ENCODE results near the gene GSX2.

The GSX2 gene

DNA sequence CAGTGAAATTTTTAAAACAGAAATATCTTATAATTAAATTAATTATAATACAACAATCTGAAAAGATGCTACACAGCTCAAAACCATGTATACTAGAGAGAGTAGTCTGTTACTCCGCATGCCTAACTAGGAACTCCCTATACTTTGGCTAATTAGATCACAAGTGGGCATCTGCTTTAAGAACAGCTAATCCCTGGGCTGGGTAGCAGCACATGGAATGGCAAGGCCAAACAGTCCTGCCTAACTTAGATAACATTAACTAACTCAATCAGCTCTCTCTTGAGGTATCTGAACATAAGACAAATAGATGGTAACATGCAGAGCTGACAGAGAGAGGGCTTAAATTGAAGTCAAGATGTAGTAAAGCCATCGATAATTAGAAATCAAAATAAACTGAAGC is 45.5 kb upstream of the GSX2 start:
- Histone ChIP-seq H3K4me1 (ENCODE audit: control insufficient read depth, insufficient read depth, low read length) (peaks cover 3% of the 10 kb centered on the region; the same call in 1 of the 2 replicates), H3K9me3 (ENCODE audit: control insufficient read depth, insufficient read depth, low read depth, low read length) (no peaks in the 10 kb centered on the region), H3K4me3 (ENCODE audit: low read depth, low read length) (no peak overlapping the region), H3K27ac (ENCODE audit: extremely low read depth, low read depth, low read length) (no peak overlapping the region), H3K36me3 (ENCODE audit: control insufficient read depth in 2 of 2, insufficient read depth in 1 of 2, low read length in 2 of 2) (no peaks in the 10 kb centered on the region)
- TF ChIP-seq SCRT2 (tag by site-specific recombination; IDR thresholded peaks at IDR 0.05), result no peak
- TF ChIP-seq ZNF843 (tag by site-specific recombination; IDR thresholded peaks at IDR 0.05), result no peak
- TF ChIP-seq ZNF473 (tag by site-specific recombination; IDR thresholded peaks at IDR 0.05), result no peak
- TF ChIP-seq ZNF830 (tag by site-specific recombination; IDR thresholded peaks at IDR 0.05; ENCODE audit: low read depth), result no peak
- TF ChIP-seq, protein P1, sequence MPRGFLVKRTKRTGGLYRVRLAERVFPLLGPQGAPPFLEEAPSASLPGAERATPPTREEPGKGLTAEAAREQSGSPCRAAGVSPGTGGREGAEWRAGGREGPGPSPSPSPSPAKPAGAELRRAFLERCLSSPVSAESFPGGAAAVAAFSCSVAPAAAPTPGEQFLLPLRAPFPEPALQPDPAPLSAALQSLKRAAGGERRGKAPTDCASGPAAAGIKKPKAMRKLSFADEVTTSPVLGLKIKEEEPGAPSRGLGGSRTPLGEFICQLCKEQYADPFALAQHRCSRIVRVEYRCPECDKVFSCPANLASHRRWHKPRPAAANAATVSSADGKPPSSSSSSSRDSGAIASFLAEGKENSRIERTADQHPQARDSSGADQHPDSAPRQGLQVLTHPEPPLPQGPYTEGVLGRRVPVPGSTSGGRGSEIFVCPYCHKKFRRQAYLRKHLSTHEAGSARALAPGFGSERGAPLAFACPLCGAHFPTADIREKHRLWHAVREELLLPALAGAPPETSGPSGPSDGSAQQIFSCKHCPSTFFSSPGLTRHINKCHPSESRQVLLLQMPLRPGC (tag by site-specific recombination; IDR thresholded peaks at IDR 0.05), result no peak
- TF ChIP-seq ZNF416 (tag by site-specific recombination; IDR thresholded peaks at IDR 0.05), result no peak
- no peak for TF ChIP-seq ZNF23 (tag by site-specific recombination; IDR thresholded peaks at IDR 0.05; ENCODE audit: borderline replicate concordance)
- TF ChIP-seq ZNF121 (tag by site-specific recombination; IDR thresholded peaks at IDR 0.05), result no peak
- no peak for TF ChIP-seq ZNF624 (tag by site-specific recombination; IDR thresholded peaks at IDR 0.05)
- no peak for TF ChIP-seq KLF1 (tag by site-specific recombination; IDR thresholded peaks at IDR 0.05)
- TF ChIP-seq KLF16 (tag by site-specific recombination; IDR thresholded peaks at IDR 0.05), result no peak
- TF ChIP-seq, protein P2, sequence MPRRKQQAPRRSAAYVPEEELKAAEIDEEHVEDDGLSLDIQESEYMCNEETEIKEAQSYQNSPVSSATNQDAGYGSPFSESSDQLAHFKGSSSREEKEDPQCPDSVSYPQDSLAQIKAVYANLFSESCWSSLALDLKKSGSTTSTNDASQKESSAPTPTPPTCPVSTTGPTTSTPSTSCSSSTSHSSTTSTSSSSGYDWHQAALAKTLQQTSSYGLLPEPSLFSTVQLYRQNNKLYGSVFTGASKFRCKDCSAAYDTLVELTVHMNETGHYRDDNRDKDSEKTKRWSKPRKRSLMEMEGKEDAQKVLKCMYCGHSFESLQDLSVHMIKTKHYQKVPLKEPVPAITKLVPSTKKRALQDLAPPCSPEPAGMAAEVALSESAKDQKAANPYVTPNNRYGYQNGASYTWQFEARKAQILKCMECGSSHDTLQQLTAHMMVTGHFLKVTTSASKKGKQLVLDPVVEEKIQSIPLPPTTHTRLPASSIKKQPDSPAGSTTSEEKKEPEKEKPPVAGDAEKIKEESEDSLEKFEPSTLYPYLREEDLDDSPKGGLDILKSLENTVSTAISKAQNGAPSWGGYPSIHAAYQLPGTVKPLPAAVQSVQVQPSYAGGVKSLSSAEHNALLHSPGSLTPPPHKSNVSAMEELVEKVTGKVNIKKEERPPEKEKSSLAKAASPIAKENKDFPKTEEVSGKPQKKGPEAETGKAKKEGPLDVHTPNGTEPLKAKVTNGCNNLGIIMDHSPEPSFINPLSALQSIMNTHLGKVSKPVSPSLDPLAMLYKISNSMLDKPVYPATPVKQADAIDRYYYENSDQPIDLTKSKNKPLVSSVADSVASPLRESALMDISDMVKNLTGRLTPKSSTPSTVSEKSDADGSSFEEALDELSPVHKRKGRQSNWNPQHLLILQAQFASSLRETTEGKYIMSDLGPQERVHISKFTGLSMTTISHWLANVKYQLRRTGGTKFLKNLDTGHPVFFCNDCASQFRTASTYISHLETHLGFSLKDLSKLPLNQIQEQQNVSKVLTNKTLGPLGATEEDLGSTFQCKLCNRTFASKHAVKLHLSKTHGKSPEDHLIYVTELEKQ (tag by site-specific recombination; IDR thresholded peaks at IDR 0.05; ENCODE audit: borderline replicate concordance), result no peak
- no peak for TF ChIP-seq ZNF175 (tag by site-specific recombination; IDR thresholded peaks at IDR 0.05)
- TF ChIP-seq, protein P3, sequence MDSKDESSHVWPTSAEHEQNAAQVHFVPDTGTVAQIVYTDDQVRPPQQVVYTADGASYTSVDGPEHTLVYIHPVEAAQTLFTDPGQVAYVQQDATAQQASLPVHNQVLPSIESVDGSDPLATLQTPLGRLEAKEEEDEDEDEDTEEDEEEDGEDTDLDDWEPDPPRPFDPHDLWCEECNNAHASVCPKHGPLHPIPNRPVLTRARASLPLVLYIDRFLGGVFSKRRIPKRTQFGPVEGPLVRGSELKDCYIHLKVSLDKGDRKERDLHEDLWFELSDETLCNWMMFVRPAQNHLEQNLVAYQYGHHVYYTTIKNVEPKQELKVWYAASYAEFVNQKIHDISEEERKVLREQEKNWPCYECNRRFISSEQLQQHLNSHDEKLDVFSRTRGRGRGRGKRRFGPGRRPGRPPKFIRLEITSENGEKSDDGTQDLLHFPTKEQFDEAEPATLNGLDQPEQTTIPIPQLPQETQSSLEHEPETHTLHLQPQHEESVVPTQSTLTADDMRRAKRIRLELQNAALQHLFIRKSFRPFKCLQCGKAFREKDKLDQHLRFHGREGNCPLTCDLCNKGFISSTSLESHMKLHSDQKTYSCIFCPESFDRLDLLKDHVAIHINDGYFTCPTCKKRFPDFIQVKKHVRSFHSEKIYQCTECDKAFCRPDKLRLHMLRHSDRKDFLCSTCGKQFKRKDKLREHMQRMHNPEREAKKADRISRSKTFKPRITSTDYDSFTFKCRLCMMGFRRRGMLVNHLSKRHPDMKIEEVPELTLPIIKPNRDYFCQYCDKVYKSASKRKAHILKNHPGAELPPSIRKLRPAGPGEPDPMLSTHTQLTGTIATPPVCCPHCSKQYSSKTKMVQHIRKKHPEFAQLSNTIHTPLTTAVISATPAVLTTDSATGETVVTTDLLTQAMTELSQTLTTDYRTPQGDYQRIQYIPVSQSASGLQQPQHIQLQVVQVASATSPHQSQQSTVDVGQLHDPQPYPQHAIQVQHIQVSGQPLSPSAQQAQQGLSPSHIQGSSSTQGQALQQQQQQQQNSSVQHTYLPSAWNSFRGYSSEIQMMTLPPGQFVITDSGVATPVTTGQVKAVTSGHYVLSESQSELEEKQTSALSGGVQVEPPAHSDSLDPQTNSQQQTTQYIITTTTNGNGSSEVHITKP (tag by site-specific recombination; IDR thresholded peaks at IDR 0.05), result no peak
- CTCF ChIA-PET, result interaction anchor here (1.3 kb wide), 1 partner anchor 163 kb away, joined by 4 read pairs; no protein-coding TSS in a partner anchor
- POLR2A ChIA-PET, result no interaction called here

DNA sequence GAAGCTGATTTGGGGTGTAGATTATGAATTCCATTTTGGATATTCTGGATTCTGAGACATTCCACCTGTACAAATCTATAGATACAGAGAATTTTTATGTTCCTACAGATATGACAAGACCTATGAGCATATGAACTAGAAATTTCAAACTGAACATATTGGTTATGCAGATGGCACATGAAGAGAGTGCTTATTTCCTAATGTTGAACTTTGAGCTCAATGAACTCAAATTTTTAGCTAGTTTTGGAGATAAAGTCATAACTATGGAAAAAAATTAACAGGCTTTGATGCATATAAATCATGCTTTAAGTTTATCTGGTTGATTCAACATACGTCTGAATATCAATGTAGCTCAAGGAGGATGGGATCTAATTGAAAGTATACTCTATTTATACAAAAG is 44.5 kb upstream of the GSX2 start:
- Histone ChIP-seq H3K9me3 (ENCODE audit: control insufficient read depth, insufficient read depth, low read depth, low read length) (no peaks in the 10 kb centered on the region), H3K36me3 (ENCODE audit: control insufficient read depth in 2 of 2, insufficient read depth in 1 of 2, low read length in 2 of 2) (no peaks in the 10 kb centered on the region), H3K4me1 (ENCODE audit: control insufficient read depth, insufficient read depth, low read length) (peaks cover 3% of the 10 kb centered on the region), H3K4me3 (ENCODE audit: low read depth, low read length) (no peak overlapping the region), H3K27ac (ENCODE audit: extremely low read depth, low read depth, low read length) (no peak overlapping the region)
- ChIA-PET CTCF (interaction anchor here (1.7 kb wide), 2 partner anchors 125 to 162 kb away, joined by 6 to 7 read pairs; no protein-coding TSS in a partner anchor), POLR2A (no interaction called here)
- TF ChIP-seq ZNF394 (tag by site-specific recombination; IDR thresholded peaks at IDR 0.05; ENCODE audit: borderline replicate concordance) (no peak), ZNF560 (tag by site-specific recombination; IDR thresholded peaks at IDR 0.05; ENCODE audit: borderline replicate concordance) (no peak), ZNF777 (tag by site-specific recombination; IDR thresholded peaks at IDR 0.05; ENCODE audit: borderline replicate concordance) (no peak), GLI2 (tag by site-specific recombination; IDR thresholded peaks at IDR 0.05; ENCODE audit: borderline replicate concordance, low read depth) (no peak), SCRT1 (tag by site-specific recombination; IDR thresholded peaks at IDR 0.05; ENCODE audit: borderline replicate concordance) (no peak)

All from HEK293 (cell line).